ENCODE data around the gene CNGB1. TPM values are rescaled to one million over a fixed set of nuclear protein-coding genes. Genes with fewer than 3 reads are reported as not detected.

CNGB1 gene
- total RNA-seq, 2 donors from 2014 or later: 0.34 TPM; not detected in 1

GRCh38 chr16:57969451-57970123 is 1.3 kb downstream of the CNGB1 start:
- Histone ChIP-seq H3K27me3 (replicated peaks; ENCODE audit: insufficient read depth) (no peaks in the 10 kb centered on the region), H3K4me3 (no peak overlapping the region), H3K9me3 (no peaks in the 10 kb centered on the region), H3K27ac (no peak overlapping the region), H3K36me3 (no peaks in the 10 kb centered on the region), H3K4me1 (replicated peaks) (no peaks in the 10 kb centered on the region)
- TF ChIP-seq POLR2AphosphoS5 (IDR thresholded peaks at IDR 0.05) (no peak), POLR2A (IDR thresholded peaks at IDR 0.05) (no peak), CTCF (IDR thresholded peaks at IDR 0.05) (no peak)
- no peak for DNase-seq (ENCODE audit: low spot score)
- intact Hi-C loops (cut with DNase I): no loop called here
- 79% methylated on average over 10 of the region's 10 CpGs for WGBS

- H3K4me1 ChIP-seq (replicated peaks): no peaks in the 10 kb centered on the region
- TF ChIP-seq POLR2A (IDR thresholded peaks at IDR 0.05): no peak
- TF ChIP-seq POLR2AphosphoS5 (IDR thresholded peaks at IDR 0.05): no peak
- TF ChIP-seq CTCF (IDR thresholded peaks at IDR 0.05): no peak
- intact Hi-C loops (cut with DNase I): no loop called here
- no peak overlapping the region for H3K27ac ChIP-seq
- no peaks in the 10 kb centered on the region for H3K27me3 ChIP-seq (replicated peaks; ENCODE audit: insufficient read depth)
- no peaks in the 10 kb centered on the region for H3K36me3 ChIP-seq
- no peaks in the 10 kb centered on the region for H3K9me3 ChIP-seq
- DNase-seq (ENCODE audit: low spot score): no peak
- no peak overlapping the region for H3K4me3 ChIP-seq
Measured at GRCh38 chr16:57967916-57968315, 3.0 kb downstream of the CNGB1 start.

GRCh38 chr16:57966986-57967385 is 3.9 kb downstream of the CNGB1 start:
- 87% methylated on average over 9 of the region's 9 CpGs for WGBS
- no peak for DNase-seq (ENCODE audit: low spot score)
- TF ChIP-seq POLR2AphosphoS5 (IDR thresholded peaks at IDR 0.05) (no peak), CTCF (IDR thresholded peaks at IDR 0.05) (no peak), POLR2A (IDR thresholded peaks at IDR 0.05) (no peak)

GRCh38 chr16:57966204-57966771 is 4.6 kb downstream of the CNGB1 start:
- no peaks in the 10 kb centered on the region for H3K27me3 ChIP-seq (replicated peaks; ENCODE audit: insufficient read depth)
- no peak for TF ChIP-seq CTCF (IDR thresholded peaks at IDR 0.05)
- no peak for TF ChIP-seq POLR2A (IDR thresholded peaks at IDR 0.05)
- TF ChIP-seq POLR2AphosphoS5 (IDR thresholded peaks at IDR 0.05): no peak
- no peak overlapping the region for H3K27ac ChIP-seq
- 30% methylated on average over 4 of the region's 4 CpGs for WGBS
- H3K36me3 ChIP-seq: no peaks in the 10 kb centered on the region
- H3K4me1 ChIP-seq (replicated peaks): no peaks in the 10 kb centered on the region
- H3K9me3 ChIP-seq: no peaks in the 10 kb centered on the region
- no peak for DNase-seq (ENCODE audit: low spot score)
- no peak overlapping the region for H3K4me3 ChIP-seq
- intact Hi-C loops (cut with DNase I): no loop called here

More at GRCh38 chr16:57966986-57967385, 3.9 kb downstream of the CNGB1 start:
- Histone ChIP-seq H3K9me3 (no peaks in the 10 kb centered on the region), H3K27me3 (replicated peaks; ENCODE audit: insufficient read depth) (no peaks in the 10 kb centered on the region), H3K4me3 (no peak overlapping the region), H3K36me3 (no peaks in the 10 kb centered on the region), H3K4me1 (replicated peaks) (no peaks in the 10 kb centered on the region), H3K27ac (no peak overlapping the region)
- intact Hi-C loops (cut with DNase I): no loop called here

GRCh38 chr16:57964157-57964700 is 6.7 kb downstream of the CNGB1 start:
- 90% methylated on average over 10 of the region's 10 CpGs for WGBS
- Histone ChIP-seq H3K4me3 (no peak overlapping the region), H3K27ac (no peak overlapping the region), H3K27me3 (replicated peaks; ENCODE audit: insufficient read depth) (no peaks in the 10 kb centered on the region), H3K36me3 (no peaks in the 10 kb centered on the region), H3K9me3 (no peaks in the 10 kb centered on the region), H3K4me1 (replicated peaks) (no peaks in the 10 kb centered on the region)
- intact Hi-C loops (cut with DNase I): no loop called here
- TF ChIP-seq POLR2A (IDR thresholded peaks at IDR 0.05) (no peak), CTCF (IDR thresholded peaks at IDR 0.05) (no peak), POLR2AphosphoS5 (IDR thresholded peaks at IDR 0.05) (no peak)
- no peak for DNase-seq (ENCODE audit: low spot score)

Data from prostate gland (tissue), 2 donors.